Measurements from ENCODE around the gene MYT1.
A peak's percentile ranks its signal among the peaks of the same experiment; 100 is the strongest.

The MYT1 gene

DNA sequence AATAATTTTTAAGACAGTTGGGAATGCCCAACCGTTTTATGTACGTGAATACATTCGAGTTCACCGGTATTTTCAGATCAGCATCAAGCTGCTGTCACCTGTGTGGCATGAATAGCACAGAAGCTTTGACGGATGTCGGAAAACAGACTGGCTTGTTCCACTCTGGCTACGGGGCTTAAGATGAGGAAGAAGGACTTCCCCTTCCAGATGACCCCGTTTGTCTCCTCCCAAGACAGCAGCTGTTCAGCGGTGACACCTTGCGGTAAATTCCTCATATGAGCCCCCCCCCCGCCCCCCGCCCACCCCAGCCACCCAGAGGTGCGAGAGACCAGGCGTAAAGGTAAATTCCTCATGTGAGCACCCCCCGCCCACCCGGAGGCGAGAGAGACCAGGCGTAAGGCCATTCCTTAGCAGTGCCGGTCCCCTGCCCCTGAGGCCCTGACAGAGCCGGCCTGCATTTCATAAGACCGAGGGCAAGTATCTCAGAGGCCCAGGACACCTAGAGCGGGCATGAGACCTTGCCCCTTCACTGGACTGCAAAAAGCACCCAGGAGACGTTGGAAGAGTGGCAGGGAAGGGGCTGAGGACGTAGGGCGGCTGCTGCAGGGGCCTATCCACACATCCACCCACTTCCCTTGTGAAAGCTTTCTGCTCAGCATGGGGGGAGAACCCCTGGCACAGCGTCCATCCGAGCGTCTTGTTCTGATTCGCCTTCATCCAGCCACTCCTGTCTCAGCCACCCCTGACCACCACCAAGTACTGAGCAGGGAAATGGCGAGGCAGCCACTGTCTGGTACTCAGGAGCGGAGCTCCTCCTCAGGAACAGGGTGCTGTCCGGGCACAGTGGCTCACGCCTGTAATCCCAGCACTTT, 84.0 kb downstream of the MYT1 start:
- no peak for DNase-seq (ENCODE audit: low read depth)

DNA sequence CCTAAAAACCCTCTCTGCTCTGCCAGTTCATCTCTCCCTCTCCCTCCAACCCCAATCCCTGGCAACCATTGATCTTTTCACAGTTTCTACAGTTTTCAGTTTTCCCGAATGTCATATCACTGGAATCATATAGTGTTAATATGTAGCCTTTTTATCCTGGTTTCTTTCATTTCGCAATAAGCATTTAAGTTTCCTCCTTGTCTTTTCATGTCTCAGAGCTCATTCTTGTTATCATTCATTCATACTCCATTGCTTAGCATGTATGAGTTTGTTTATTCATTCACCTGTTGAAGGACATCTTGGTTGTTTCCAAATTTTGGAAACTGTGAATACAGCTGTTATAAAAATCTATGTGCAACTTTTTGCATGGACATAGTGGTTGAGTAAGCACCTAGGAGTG, 85.8 kb downstream of the MYT1 start:
- no peak for DNase-seq (ENCODE audit: low read depth)

DNA sequence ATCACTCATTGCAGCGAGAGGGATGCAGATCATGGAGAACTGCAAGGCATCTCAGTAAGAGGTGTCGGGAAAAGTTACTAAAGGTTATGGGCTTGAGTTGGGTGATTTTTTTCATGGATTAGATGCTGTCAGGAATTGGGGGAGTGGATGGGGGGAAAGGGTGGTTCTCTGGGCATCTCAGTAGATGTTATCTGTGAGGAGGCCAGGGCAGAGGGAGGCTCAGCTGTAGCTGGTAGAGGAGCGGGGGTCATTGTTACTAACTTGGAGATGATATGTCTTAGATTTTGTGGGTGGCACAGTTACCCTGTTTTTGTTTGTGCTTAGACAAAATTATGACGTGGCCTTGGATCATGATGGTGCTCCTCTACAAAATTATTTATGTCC, 88.7 kb downstream of the MYT1 start:
- DNase-seq (ENCODE audit: low read depth) = no peak

DNA sequence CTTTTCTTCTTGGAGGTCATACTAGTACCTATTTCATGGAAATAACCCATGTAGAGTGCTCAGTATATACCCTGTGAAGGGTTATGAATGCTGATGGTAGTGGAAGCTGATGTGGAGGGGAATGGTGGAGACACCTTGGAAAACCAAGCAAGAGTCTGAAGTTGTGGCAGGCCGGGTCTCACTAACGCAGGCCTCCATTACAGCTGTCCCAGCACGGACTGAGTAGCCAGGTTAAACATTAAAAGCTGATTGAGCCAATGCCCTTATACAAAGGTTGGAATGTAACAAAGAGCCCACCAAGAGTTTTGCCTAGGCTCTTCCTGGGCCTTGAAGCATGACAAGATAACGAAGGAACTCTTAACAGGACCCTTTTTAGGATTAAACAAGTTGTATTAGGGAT, 89.2 kb downstream of the MYT1 start:
- no peak for DNase-seq (ENCODE audit: low read depth)

DNA sequence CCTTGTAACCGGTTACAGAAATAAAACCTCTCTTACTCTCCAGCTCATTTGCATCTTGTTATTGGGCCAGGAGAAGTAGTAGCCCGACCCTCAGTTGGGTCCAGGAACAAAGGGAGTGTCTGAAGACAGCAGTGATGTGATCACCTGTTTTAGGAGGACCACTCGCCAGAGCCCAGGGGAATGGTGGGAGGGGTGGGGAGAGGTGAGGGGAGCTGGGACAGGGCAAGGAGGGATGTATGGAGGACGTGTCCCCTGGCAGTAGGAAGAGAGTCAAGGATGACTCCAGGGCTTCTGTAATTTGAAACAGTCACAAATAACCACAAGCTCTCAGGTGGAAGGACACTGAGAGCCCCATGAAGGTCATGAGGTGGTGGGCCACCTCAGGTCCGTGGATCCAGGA, 89.9 kb downstream of the MYT1 start:
- DNase-seq (ENCODE audit: low read depth) = no peak

DNA sequence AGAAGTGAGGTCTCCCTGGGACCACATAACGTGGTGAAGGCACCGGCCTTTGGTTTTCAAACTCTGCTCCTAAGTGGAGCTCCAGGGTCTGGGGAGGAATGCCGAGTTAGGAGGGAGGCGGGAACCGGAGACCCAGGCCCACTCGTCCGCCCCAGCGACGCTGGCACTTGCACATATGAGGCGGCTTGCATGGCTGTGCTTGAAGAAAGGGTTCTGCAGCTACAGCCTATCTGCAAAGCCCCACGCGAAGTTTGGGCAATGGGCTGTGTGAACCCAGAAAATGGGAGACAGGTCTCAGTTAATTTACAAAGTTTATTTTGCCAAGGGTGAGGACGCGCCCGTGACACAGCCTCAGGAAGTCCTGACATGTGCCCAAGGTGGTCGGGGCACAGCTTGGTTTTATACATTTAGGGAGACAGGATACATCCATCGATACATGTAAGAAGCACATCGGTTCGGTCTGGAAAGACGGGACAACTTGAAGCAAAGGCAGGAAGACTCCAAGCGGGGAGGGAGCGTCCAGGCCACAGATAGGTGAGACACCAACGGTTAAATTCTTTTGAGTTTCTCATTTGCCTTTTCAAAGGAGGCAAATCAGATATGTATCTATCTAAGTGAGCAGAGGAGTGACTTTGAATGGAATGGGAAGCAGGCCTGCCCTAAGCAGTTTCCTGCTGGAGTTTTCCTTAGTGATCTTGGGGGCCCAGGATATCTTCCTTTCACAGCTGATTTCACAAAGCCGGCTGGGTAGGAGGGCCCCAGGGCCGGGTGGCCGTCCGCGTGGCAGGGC, 90.5 kb downstream of the MYT1 start:
- no peak for DNase-seq (ENCODE audit: low read depth)

DNA sequence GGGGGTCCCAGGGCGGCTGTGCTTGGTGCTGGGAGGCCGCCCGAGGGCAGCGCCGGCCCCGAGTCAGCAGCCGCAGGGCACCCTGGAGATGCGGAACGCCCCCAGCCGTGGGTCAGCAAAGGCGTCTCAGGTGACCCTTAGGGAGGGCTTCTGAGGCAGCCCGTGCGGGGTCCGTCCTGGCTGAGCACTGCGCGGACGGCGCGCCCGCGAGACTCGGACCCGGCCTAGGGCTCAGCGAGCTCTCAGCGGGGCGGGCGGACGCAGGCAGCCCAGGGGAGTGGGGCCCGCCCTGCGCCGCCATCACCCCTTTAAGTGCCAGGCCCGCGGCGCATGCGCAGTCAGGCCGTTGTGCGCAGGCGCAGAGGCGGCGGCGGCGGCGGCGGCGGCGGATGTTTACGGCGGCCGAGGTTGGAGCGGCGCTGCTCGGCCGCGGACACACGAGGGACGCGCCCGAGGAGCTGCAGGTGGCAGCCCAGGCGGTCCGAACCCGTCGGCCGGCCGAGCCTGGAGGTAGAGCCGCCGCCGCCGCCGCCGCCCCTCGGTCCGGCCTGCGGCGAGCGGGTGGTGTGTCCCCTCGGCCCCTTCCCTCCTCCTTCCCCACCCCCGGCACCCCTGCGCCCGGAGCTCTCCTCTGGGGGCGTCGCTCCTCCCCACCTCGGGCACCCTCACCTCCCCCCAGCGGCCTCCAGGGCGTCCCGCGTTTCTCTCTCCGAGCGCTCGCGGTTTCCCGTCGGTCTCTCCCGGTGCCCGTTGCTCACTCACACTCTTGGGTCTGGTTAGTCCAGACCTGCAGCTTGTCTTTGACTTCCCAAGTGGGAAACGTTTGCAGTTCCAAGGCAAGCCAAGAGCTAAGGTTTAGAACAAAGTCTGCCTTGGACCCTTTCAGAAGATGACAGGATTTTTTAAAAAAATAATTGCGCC, 91.4 kb downstream of the MYT1 start, which contains the start of gene PCMTD2:
Gene PCMTD2 (plus strand): TSS at position 388 of the 921 bp plus-strand sequence. CDS start 4,218 bp downstream, outside the sequence.
- DNase-seq (ENCODE audit: low read depth) = peak; percentile 81

DNA sequence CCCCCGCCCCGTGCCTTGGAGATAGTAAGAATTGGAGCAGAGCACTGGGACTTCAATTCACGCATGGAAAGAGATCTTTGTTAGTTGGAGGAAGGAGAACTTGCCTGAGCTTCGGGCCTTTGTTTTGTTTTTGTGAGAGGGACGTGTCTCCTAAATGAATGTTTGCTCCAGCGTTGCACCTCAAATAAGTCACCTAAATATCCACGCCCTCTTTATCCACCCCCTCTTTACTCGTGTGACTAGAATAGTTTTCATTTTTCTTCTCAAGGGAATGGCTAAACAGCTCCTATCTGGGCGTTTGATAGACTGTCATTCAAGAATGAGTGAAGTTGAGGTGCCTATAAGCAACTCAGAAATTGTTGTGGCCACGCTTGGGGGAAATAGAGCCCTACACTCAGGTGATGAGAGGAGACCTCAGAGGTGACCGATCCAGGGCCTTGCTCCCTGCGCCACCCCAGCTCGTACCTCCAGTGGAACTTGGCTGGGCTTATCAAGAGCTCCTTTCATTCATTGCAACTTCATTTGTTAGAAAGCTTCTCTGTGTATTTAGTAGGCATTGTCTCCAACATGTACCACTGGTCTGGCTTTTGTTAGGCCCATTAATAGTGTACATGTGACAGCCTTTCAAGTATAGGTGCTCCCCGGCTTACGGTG, 92.2 kb downstream of the MYT1 start:
- no peak for DNase-seq (ENCODE audit: low read depth)

DNA sequence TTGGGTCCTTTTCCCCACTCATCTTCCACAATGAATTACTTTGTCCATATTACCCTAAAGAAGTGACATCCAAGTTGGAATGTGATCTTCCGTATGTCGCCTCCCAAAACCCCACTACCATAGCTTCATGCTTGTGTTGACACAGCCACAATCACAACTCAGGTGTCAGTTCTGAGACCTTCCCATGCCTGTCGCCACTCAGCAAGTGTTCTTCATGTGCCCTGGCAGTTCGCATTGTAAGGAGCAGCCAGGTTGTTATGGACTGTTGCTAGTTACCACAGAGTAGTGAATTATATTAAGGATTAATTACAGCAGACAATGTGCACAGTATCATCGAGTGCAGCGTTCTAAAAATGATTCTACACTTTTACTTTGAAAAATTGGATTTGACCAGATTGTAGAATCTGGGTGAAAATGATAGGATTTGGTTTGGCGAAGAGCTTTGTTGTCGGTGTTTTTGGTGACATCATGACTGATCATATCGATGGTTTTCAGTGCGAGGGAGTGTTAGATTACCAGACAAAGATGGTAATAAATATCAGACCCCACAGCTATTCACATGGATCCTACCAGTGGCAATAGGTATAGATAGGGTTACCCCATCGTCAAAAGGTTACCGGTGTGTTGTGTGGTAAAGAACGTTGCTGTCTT, 93.0 kb downstream of the MYT1 start:
- no peak for DNase-seq (ENCODE audit: low read depth)

DNA sequence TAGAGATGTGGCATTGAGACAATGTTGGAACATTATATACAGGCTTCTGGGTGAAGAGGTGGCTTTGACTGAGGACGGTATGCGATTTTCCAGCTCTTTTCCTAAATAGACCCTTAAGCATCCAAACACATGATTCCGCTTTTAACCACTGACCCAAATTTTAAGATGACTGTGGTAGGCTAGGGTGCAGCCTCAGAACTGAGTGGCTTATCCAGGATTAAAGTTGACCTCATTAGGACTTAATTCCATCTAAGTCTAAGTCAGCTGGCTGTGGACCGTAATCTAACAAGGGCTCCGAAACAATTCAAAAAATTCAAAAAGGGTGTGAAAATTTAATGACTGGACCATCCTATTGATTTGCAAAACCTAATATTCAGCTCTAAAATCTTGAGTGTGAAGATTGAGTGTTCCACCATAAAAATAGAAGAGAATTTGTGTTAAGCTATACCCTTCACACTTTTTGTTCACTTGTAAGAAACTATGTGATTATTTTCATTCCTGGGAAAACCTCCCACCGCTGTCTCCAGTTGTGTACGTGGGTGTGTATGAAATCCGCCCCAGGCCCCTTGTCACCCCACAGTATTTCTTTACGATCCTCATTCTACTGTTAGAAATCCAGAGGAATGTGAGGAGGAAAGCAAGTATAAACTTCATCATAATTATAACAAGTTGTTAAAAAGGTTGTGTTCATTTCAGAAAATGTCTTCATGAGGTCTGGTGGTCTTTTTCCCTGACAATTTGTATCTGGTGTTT, 94.0 kb downstream of the MYT1 start:
- DNase-seq (ENCODE audit: low read depth) = no peak

DNA sequence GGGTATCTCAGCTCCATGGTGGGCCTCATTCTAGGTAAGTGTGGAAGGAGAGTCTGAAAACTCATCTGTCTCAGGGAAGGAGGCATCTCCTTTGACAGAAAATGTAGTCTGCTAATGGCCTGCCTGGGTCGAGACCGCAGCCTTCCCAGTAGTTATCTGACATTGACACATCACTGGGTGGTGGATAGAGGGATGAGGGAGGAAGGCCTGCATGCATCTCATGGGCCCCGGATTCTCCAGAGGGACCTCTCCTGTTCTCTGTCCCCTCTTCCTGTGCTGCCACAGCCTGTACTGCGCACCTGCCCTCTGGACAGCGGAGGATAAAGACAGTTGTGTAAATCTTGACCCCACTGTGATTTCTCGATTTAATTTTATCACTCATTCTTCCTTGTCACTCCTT, 96.0 kb downstream of the MYT1 start:
- DNase-seq (ENCODE audit: low read depth) = no peak

DNA sequence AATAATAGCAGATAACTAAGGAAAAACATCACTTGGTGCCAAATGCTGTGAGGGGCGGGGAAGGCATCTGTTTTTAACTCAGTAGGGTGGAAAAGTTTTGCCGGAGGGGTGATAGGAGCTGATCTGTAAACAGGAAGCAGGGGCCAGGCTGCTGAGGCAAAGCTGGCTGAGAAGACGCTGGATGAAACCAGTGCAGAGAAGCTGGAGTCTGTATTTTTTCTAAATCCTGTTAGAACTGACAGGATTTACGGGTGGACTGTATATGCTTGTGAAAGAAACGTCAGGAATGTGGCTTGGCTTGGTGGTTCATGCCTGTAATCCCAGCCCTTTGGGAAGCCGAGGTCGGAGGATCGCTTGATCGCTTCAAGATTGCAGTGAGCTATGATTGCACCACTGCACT, 96.9 kb downstream of the MYT1 start:
- DNase-seq (ENCODE audit: low read depth) = no peak

DNA sequence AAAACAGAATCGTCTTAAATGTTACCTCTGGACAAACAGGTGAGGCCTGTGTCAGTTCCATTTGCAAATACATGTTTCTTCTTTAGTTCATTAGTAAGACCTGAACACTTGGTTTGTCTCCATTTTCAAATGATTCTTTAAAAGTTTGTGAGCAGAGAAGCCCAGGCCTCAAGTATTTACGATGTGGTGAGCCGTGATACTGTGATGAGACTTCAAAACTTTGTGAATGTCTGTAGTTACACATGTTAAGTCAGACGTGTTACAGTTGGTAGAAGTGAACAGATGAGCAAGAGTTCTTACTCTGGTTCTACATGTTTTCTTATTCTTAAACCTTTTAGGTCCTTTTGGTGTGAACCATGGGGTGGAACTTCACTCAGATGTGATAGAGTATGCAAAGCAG, 99.8 kb downstream of the MYT1 start:
- DNase-seq (ENCODE audit: low read depth) = no peak

DNA sequence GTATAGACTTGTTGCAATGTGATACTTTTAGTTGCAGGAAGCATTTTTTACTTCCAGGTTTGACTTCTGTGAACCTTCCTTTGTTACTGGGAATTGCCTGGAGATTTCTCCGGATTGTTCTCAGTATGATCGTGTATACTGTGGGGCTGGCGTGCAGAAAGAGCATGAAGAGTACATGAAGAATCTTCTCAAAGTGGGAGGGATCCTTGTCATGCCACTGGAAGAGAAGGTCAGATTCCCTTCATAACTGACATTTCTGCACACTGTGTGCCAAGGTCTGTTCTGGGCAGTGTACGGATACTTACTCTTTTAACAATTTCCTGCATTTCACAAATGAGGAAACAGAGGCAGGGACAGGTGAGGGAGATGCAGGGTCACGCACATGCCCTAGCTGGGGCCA, 100.9 kb downstream of the MYT1 start:
- no peak for DNase-seq (ENCODE audit: low read depth)

DNA sequence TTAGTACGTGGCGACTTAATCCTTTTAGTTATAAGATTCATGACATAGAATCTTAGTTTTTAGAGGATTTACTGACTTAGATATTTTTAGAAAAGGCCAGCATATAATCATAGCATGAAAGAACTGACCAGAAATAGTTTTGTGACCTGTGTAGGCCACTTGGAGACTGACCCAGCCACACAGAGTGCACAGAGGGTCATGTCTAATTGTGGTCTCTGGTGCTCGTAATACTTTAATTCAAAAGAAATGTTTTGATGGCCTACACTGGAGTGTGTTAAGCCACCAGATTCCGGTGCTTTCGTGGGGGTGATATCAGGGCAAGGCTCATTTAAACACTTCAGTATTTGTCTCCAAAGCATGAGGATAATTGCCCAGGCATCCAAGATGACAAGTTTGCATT, 102.7 kb downstream of the MYT1 start:
- DNase-seq (ENCODE audit: low read depth) = no peak

DNA sequence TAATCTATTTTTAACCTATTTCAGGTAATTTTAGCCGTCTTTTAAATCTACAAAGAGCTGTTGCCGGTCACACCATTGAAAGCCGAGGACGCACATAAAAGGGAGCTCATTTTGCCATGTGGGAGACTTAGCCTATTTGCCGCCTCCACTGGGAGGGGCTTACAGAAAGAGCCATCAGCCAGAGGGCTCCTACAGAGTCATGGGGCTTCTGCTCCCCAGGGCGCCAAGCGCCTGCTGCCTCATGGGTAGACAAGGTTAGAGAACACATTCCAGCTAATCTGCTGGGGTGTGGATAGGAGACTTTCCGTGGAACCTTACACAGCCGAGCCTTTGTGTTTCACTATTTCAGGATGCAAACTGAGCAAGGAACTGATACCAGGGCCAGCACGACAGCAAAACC, 103.9 kb downstream of the MYT1 start:
- no peak for DNase-seq (ENCODE audit: low read depth)

DNA sequence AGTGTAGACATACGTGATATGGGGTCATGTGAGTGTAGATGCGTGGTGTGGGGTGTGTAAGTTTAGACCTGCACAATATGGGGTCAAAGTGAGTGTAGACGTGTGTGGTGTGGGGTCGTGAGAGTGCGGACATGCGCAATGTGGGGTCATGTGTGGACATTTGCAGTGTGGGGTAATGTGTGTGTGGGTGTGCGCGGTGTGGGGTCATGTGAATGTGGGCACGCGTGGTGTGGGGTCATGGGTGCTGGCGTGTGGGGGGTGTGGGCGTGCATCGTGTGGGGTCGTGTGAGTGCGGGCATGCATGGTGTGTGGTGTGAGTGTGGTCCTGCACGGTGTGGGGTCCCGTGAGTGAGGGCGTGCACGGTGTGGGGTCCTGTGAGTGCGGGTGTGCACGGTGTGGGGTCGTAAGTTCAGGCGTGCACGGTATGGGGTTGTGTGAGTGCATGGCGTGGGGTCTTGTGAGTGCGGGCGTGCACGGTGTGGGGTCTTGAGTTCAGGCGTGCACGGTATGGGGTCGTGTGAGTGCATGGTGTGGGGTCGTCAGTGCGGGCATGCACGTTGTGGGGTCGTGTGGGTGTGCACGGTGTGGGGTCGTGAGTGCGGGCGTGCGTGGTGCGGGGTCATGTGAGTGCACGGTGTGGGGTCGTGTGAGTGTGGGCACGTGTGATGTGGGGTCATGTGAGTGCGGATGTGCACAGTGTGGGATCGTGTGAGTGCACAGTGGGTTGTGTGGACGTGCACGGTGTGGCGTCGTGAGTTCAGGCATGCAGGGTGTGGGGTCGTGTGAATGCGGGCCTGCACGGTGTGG, 105.6 kb downstream of the MYT1 start:
- DNase-seq (ENCODE audit: low read depth) = no peak

DNA sequence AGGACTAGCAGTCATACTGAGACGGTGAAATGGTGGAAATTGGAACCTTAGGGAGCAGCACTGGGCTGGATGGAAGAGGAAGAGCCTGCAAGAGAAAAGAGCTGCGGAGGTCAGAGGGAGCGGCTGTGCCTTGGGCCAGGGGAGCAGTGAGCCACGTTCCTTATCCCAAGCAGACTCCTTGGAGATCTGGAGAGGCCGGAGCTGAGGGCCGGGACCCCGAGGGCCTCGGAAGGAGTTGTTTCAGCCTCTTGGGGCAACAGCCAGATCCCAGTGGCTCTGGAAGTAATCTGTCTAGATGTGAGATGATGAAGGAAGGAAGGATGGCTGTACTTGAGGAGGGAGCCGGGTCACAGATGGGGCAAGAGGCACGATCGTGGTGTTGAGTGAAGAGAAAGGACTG, 107.4 kb downstream of the MYT1 start:
- no peak for DNase-seq (ENCODE audit: low read depth)

DNA sequence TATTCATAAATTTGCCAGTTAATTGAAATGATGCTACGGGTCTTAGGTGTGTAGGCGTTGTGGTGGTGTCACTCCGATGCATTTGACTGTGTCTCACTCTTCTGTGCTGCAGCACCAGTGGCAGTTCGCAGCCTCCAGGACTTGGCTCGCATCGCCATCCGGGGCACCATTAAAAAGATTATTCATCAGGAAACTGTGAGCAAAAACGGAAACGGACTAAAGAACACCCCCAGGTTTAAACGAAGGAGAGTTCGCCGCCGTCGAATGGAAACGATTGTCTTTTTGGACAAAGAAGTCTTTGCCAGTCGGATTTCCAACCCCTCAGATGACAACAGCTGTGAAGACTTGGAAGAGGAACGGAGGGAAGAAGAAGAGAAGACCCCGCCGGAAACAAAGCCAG, 108.9 kb downstream of the MYT1 start:
- DNase-seq (ENCODE audit: low read depth) = no peak

DNA sequence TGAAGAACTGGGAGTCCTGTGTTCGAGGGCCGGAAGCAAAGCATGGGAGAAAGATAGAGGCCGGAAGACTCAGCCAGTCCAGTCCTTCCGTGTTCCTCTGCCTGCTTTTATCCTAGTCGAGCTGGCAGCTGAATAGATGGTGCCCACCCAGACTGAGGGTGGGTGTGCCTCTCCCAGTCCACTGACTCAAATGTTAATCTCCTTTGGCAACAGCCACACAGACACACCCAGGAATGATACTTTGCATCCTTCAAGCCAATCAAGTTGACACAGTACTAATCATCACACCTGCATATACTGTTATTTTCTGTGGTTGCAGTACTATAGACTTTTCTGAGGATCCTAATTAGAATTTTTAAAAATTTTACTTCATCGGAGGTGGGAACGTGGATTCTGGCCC, 112.6 kb downstream of the MYT1 start:
- DNase-seq (ENCODE audit: low read depth) = no peak

Data from activated T-helper 9 cell treated with anti-CD3 and anti-CD28 coated beads, Interleukin-2, amount 50 U/mL, for 16 hours (primary cell).